Measurements from ENCODE around the gene CNTFR. TPM values are rescaled to one million over a fixed set of nuclear protein-coding genes. Genes with fewer than 3 reads are reported as not detected.

Gene CNTFR
- total RNA-seq, 1 donor from 2014 or later, result 3.1 TPM

DNA sequence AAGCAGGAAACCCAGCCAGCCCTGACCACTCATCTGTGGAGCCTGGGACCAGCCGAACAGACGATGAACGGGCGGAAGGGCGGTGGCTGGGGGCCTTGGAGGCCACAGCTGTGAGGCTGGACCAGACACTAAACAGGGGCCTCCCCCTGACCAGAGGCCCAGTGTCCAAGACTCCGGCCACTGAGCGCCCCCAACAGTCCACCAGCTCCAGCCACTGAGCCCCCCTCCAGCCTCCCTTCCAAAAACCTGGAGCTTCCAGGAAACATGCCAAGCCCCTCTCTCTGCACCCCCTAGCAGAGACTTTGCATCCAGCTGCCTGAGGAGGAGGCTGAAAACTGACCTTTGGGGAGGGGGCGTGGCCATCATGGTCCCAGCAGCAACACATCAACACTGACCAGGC is 23.2 kb downstream of the CNTFR start:
- H3K9me3 Mint-ChIP-seq (ENCODE audit: unreplicated experiment), result no peaks in the 10 kb centered on the region
- peaks cover 39% of the 10 kb centered on the region for H3K4me1 Mint-ChIP-seq (ENCODE audit: unreplicated experiment)
- no peak for TF ChIP-seq CTCF (IDR thresholded peaks at IDR 0.05; ENCODE audit: unreplicated experiment)
- no peak overlapping the region for H3K27ac Mint-ChIP-seq (ENCODE audit: unreplicated experiment)
- peaks cover 27% of the 10 kb centered on the region for H3K27me3 Mint-ChIP-seq (ENCODE audit: unreplicated experiment)
- H3K4me3 Mint-ChIP-seq (ENCODE audit: unreplicated experiment), result no peak overlapping the region
- DNase-seq (ENCODE audit: low spot score), result no peak
- peaks cover 6% of the 10 kb centered on the region for H3K36me3 Mint-ChIP-seq (ENCODE audit: low read depth, unreplicated experiment)

DNA sequence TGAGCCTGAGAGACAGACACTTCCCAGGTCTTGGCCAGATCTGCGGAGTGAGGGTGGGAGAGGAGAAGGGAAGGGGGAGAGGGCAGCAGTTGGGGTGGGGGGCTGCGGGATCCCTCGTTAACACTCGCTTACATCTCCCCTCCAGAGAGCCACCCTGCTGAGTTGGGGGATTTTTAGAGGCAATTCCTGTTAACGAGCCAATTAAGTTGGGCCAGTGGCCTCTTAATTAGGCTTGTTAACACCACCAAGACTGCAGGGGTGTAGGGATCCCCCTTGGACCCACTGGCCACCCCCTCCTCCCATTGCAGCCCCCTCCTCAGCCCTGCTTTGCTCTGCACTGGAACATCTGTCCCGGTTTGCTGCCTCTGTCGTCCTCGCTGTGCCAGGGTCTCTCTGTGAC is 23.7 kb downstream of the CNTFR start:
- DNase-seq (ENCODE audit: low spot score), result no peak
- H3K4me3 Mint-ChIP-seq (ENCODE audit: unreplicated experiment), result no peak overlapping the region
- peaks cover 27% of the 10 kb centered on the region for H3K27me3 Mint-ChIP-seq (ENCODE audit: unreplicated experiment)
- TF ChIP-seq CTCF (IDR thresholded peaks at IDR 0.05; ENCODE audit: unreplicated experiment), result no peak
- peaks cover 6% of the 10 kb centered on the region for H3K36me3 Mint-ChIP-seq (ENCODE audit: low read depth, unreplicated experiment)
- peaks cover 40% of the 10 kb centered on the region for H3K4me1 Mint-ChIP-seq (ENCODE audit: unreplicated experiment)
- no peak overlapping the region for H3K27ac Mint-ChIP-seq (ENCODE audit: unreplicated experiment)
- no peaks in the 10 kb centered on the region for H3K9me3 Mint-ChIP-seq (ENCODE audit: unreplicated experiment)

DNA sequence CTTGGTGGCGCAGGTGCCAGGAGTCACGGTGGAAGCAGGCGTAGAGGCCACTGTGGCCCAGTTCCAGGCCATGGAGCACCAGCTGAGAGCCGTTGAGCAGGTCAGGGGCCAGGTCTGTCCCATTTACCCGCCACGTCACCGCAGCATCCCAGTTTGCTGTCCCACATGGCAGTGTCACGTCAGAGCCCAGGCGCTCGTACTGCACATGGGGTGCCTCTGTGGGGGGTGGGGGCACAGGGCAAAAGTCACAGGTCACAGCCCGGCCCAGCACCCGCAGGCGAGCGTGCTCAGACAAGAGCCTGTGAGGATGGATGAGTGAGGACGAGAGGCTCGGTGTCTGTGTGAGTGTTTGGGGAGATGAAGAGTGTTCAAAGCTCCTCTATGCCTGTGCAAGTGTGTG is 24.9 kb downstream of the CNTFR start:
- Mint-ChIP-seq H3K9me3 (ENCODE audit: unreplicated experiment) (no peaks in the 10 kb centered on the region), H3K4me3 (ENCODE audit: unreplicated experiment) (no peak overlapping the region), H3K4me1 (ENCODE audit: unreplicated experiment) (peaks cover 34% of the 10 kb centered on the region), H3K36me3 (ENCODE audit: low read depth, unreplicated experiment) (peaks cover 6% of the 10 kb centered on the region), H3K27me3 (ENCODE audit: unreplicated experiment) (peaks cover 20% of the 10 kb centered on the region), H3K27ac (ENCODE audit: unreplicated experiment) (no peak overlapping the region)
- no peak for DNase-seq (ENCODE audit: low spot score)
- TF ChIP-seq CTCF (IDR thresholded peaks at IDR 0.05; ENCODE audit: unreplicated experiment), result no peak

- H3K4me1 Mint-ChIP-seq (ENCODE audit: unreplicated experiment), result peaks cover 44% of the 10 kb centered on the region
- no peaks in the 10 kb centered on the region for H3K9me3 Mint-ChIP-seq (ENCODE audit: unreplicated experiment)
- no peak overlapping the region for H3K4me3 Mint-ChIP-seq (ENCODE audit: unreplicated experiment)
- no peak for DNase-seq (ENCODE audit: low spot score)
- no peak for TF ChIP-seq CTCF (IDR thresholded peaks at IDR 0.05; ENCODE audit: unreplicated experiment)
- H3K27me3 Mint-ChIP-seq (ENCODE audit: unreplicated experiment), result peaks cover 22% of the 10 kb centered on the region
- H3K27ac Mint-ChIP-seq (ENCODE audit: unreplicated experiment), result no peak overlapping the region
- peaks cover 6% of the 10 kb centered on the region for H3K36me3 Mint-ChIP-seq (ENCODE audit: low read depth, unreplicated experiment)
Observed at GRCh38 chr9:34563262-34563661, 26.3 kb downstream of the CNTFR start.

GRCh38 chr9:34562135-34562745 is 27.3 kb downstream of the CNTFR start:
- TF ChIP-seq CTCF (IDR thresholded peaks at IDR 0.05; ENCODE audit: unreplicated experiment), result peak; percentile 91
- H3K27ac Mint-ChIP-seq (ENCODE audit: unreplicated experiment), result no peak overlapping the region
- H3K4me1 Mint-ChIP-seq (ENCODE audit: unreplicated experiment), result peaks cover 44% of the 10 kb centered on the region
- peaks cover 23% of the 10 kb centered on the region for H3K27me3 Mint-ChIP-seq (ENCODE audit: unreplicated experiment)
- H3K4me3 Mint-ChIP-seq (ENCODE audit: unreplicated experiment), result no peak overlapping the region
- DNase-seq (ENCODE audit: low spot score), result no peak
- H3K36me3 Mint-ChIP-seq (ENCODE audit: low read depth, unreplicated experiment), result peaks cover 6% of the 10 kb centered on the region
- H3K9me3 Mint-ChIP-seq (ENCODE audit: unreplicated experiment), result no peaks in the 10 kb centered on the region
